H1 (cell line): Measurements from ENCODE around the gene RAB8B. TPM values are rescaled to one million over a fixed set of nuclear protein-coding genes. Genes with fewer than 3 reads are reported as not detected.

Source experiments
- CTCF ChIA-PET: fragments of 300-600 bp; sonication (Branson Sonifier 250); formaldehyde crosslinking; loops from one replicate; lab custom pipeline; 2021; ENCODE audit not compliant: partially characterized antibody; lab: Charles Lee
- POLR2A ChIA-PET: fragments of 300-600 bp; sonication (Branson Sonifier 250); formaldehyde crosslinking; loops from one replicate; lab custom pipeline; 2021; ENCODE audit warnings: inconsistent platforms; ENCODE audit not compliant: partially characterized antibody; lab: Charles Lee
- DNase-seq, 2 experiments: peaks; one replicate each; pipeline versions ENCODE4 v3.0.0 to v3.0.0-alpha.2; 2010 to 2022; ENCODE audit warnings: low spot score in 2 of 2, low read depth in 1 of 2, mixed read lengths in 1 of 2
- FAIRE-seq: peaks from 2 replicates; lab custom pipeline; 2011; peaks lifted over from hg19 to GRCh38; lab: Jason Lieb, UNC
- H2AFZ ChIP-seq: 2 replicates; pipeline ENCODE4 v1.8.1; 2012; ENCODE audit warnings: low read length, inconsistent platforms
- H2AK5ac ChIP-seq: 2 replicates; pipeline ENCODE4 v1.6.1; 2013; ENCODE audit warnings: low read depth, low read length
- H2BK120ac ChIP-seq: replicated peaks from 2 replicates; pipeline ENCODE3; 2013; ENCODE audit warnings: low read depth, low read length, inconsistent platforms
- H2BK12ac ChIP-seq: 2 replicates; pipeline ENCODE4 v1.6.1; 2013; ENCODE audit warnings: low read depth, low read length
- H2BK15ac ChIP-seq: 2 replicates; pipeline ENCODE4 v1.6.1; 2013; ENCODE audit warnings: low read length
- H2BK20ac ChIP-seq: 2 replicates; pipeline ENCODE4 v1.6.1; 2013; ENCODE audit warnings: low read length
- H2BK5ac ChIP-seq: 2 replicates; pipeline ENCODE4 v1.6.1; 2013; ENCODE audit warnings: low read depth, low read length
- H3K14ac ChIP-seq: 2 replicates; pipeline ENCODE4 v1.6.1; 2013; ENCODE audit warnings: inconsistent platforms; ENCODE audit not compliant: insufficient read length
- H3K18ac ChIP-seq: 2 replicates; pipeline ENCODE4 v1.6.1; 2013; ENCODE audit warnings: low read length; ENCODE audit errors: extremely low read depth
- H3K23ac ChIP-seq: 2 replicates; pipeline ENCODE4 v1.6.1; 2013; ENCODE audit warnings: inconsistent platforms; ENCODE audit not compliant: insufficient read length
- H3K23me2 ChIP-seq: 2 replicates; pipeline ENCODE4 v1.6.1; 2013; ENCODE audit warnings: low read depth, low read length
- H3K27ac ChIP-seq: 2 replicates; pipeline ENCODE4 v1.6.1; 2011; ENCODE audit warnings: low read depth, low read length, inconsistent platforms
- H3K27me3 ChIP-seq, 4 experiments: replicated peaks in 1 of 4; 1 replicate in 1 of 4; 2 replicates in 3 of 4; pipeline versions ENCODE4 v1.6.1 to v1.8.1; 2011 to 2013; ENCODE audit warnings: low read length in 3 of 4, mild to moderate bottlenecking in 3 of 4, inconsistent platforms in 2 of 4, mixed read lengths in 2 of 4, moderate library complexity in 1 of 4; ENCODE audit not compliant: control insufficient read depth in 3 of 4, insufficient read depth in 3 of 4; ENCODE audit errors: extremely low read depth in 1 of 4
- H3K36me3 ChIP-seq, 4 experiments: 2 replicates each; pipeline versions ENCODE4 v1.6.1 to v1.8.1; 2011 to 2013; ENCODE audit warnings: mild to moderate bottlenecking in 4 of 4, low read length in 3 of 4, moderate library complexity in 2 of 4, control low read depth in 1 of 4, inconsistent platforms in 1 of 4; ENCODE audit not compliant: insufficient read depth in 4 of 4, control insufficient read depth in 2 of 4
- H3K4ac ChIP-seq: replicated peaks from 2 replicates; pipeline ENCODE3; 2013; ENCODE audit warnings: low read length, low read depth, mixed read lengths, inconsistent platforms; ENCODE audit not compliant: insufficient read length
- H3K4me1 ChIP-seq, 4 experiments: replicated peaks in 1 of 4; 1 replicate in 1 of 4; 2 replicates in 3 of 4; pipeline versions ENCODE4 v1.6.1 to v1.8.1; 2011 to 2013; ENCODE audit warnings: low read length in 3 of 4, inconsistent platforms in 2 of 4, mixed read lengths in 1 of 4; ENCODE audit not compliant: insufficient read depth in 4 of 4, control insufficient read depth in 3 of 4
- H3K4me2 ChIP-seq, 2 experiments: 2 replicates each; pipeline versions ENCODE4 v1.6.1 to v1.8.1; 2011 to 2013; ENCODE audit warnings: low read depth in 2 of 2, low read length in 2 of 2, control low read depth in 1 of 2, inconsistent platforms in 1 of 2, mild to moderate bottlenecking in 1 of 2; ENCODE audit not compliant: insufficient read depth in 1 of 2
- H3K4me3 ChIP-seq, 4 experiments: fragments of 200-600, 300-600 bp in 1 of 4; sonication (generic), shearing (Covaris generic), sonication (Bioruptor Twin) in 1 of 4; 2 replicates each; pipeline versions ENCODE4 v1.5.1 to v1.8.1; 2011 to 2016; ENCODE audit warnings: low read length in 4 of 4, low read depth in 3 of 4, control low read depth in 2 of 4, inconsistent platforms in 2 of 4, mild to moderate bottlenecking in 2 of 4, mixed read lengths in 1 of 4, moderate library complexity in 1 of 4; ENCODE audit not compliant: insufficient read depth in 2 of 4; ENCODE audit errors: extremely low read depth in 1 of 4
- H3K56ac ChIP-seq: replicated peaks from 2 replicates; pipeline ENCODE3; 2013; ENCODE audit warnings: low read depth, mild to moderate bottlenecking, mixed read lengths, low read length, inconsistent platforms; ENCODE audit not compliant: insufficient read length
- H3K79me1 ChIP-seq: 2 replicates; pipeline ENCODE4 v1.6.1; 2013; ENCODE audit warnings: low read depth, low read length, control low read depth
- H3K79me2 ChIP-seq, 2 experiments: 2 replicates each; pipeline versions ENCODE4 v1.6.1 to v1.8.1; 2012 to 2013; ENCODE audit warnings: low read length in 2 of 2, mild to moderate bottlenecking in 2 of 2, inconsistent platforms in 1 of 2; ENCODE audit not compliant: insufficient read depth in 2 of 2, control insufficient read depth in 1 of 2
- H3K9ac ChIP-seq, 4 experiments: replicated peaks in 1 of 4; 1 replicate in 1 of 4; 2 replicates in 3 of 4; pipeline versions ENCODE4 v1.6.1 to v1.8.1; 2011 to 2013; ENCODE audit warnings: low read depth in 3 of 4, low read length in 3 of 4, control low read depth in 2 of 4, mild to moderate bottlenecking in 2 of 4, moderate library complexity in 2 of 4, inconsistent platforms in 1 of 4; ENCODE audit errors: extremely low read depth in 1 of 4
- H3K9me3 ChIP-seq, 2 experiments: 2 replicates each; pipeline versions ENCODE4 v1.6.1 to v1.8.1; 2012 to 2013; ENCODE audit warnings: mild to moderate bottlenecking in 2 of 2, moderate library complexity in 2 of 2, control low read depth in 1 of 2, inconsistent platforms in 1 of 2, low read depth in 1 of 2, low read length in 1 of 2, mixed read lengths in 1 of 2; ENCODE audit not compliant: insufficient read depth in 2 of 2
- H4K20me1 ChIP-seq, 2 experiments: replicated peaks in 1 of 2; 2 replicates each; pipeline versions ENCODE3 to v1.8.1; 2011 to 2013; ENCODE audit warnings: inconsistent platforms in 2 of 2, low read length in 2 of 2, mild to moderate bottlenecking in 1 of 2; ENCODE audit not compliant: insufficient read depth in 2 of 2, control insufficient read depth in 1 of 2
- H4K5ac ChIP-seq: 2 replicates; pipeline ENCODE4 v1.6.1; 2013; ENCODE audit warnings: low read length, low read depth, mixed read lengths, inconsistent platforms; ENCODE audit not compliant: insufficient read length
- H4K8ac ChIP-seq: 2 replicates; pipeline ENCODE4 v1.8.0; 2013; ENCODE audit warnings: mild to moderate bottlenecking, moderate library complexity, low read length, inconsistent platforms; ENCODE audit not compliant: insufficient read depth; ENCODE audit errors: extremely low read depth
- H4K91ac ChIP-seq: replicated peaks from 2 replicates; pipeline ENCODE3; 2013; ENCODE audit warnings: low read length, mixed read lengths, inconsistent platforms; ENCODE audit not compliant: insufficient read length
- CHD1 ChIP-seq: IDR thresholded peaks from 2 replicates; pipeline ENCODE4 v1.6.1; 2012; ENCODE audit warnings: low read depth, low read length, improper control_type of control experiment
- CHD2 ChIP-seq: IDR thresholded peaks from 2 replicates; pipeline ENCODE4 v1.6.1; 2012; ENCODE audit warnings: low read length, improper control_type of control experiment
- FOSL1 ChIP-seq: IDR thresholded peaks from 2 replicates; pipeline ENCODE4 v1.6.1; 2011; ENCODE audit warnings: mild to moderate bottlenecking, low read depth, low read length, moderate library complexity; ENCODE audit not compliant: insufficient read depth
- GABPA ChIP-seq: IDR thresholded peaks from 2 replicates; pipeline ENCODE4 v1.6.1; 2011; ENCODE audit warnings: mild to moderate bottlenecking, low read length, moderate library complexity, borderline replicate concordance; ENCODE audit not compliant: insufficient read depth
- HDAC2 ChIP-seq, 2 experiments: fragments of 300-600 bp in 1 of 2; sonication (generic) in 1 of 2; IDR thresholded peaks; 2 replicates each; pipeline ENCODE4 v1.6.1; 2011 to 2012; ENCODE audit warnings: low read depth in 2 of 2, low read length in 2 of 2, mild to moderate bottlenecking in 2 of 2, moderate library complexity in 2 of 2, borderline replicate concordance in 1 of 2, inconsistent platforms in 1 of 2
- KDM1A ChIP-seq: fragments of 200-600, 300-600 bp; sonication (generic); IDR thresholded peaks from 2 replicates; pipeline ENCODE4 v1.7.1; 2016; ENCODE audit warnings: mild to moderate bottlenecking, low read length, borderline replicate concordance
- NRF1 ChIP-seq: IDR thresholded peaks from 2 replicates; pipeline ENCODE4 v1.6.1; 2011; ENCODE audit warnings: mild to moderate bottlenecking, low read depth, low read length, improper control_type of control experiment
- PHF8 ChIP-seq: fragments of 200-600 bp; sonication (generic); conservative IDR thresholded peaks from 2 replicates; pipeline ENCODE4 v1.7.1; 2012; ENCODE audit warnings: low read depth, mild to moderate bottlenecking, inconsistent platforms, low read length, moderate library complexity
- RNF2 ChIP-seq: fragments of 200-900, 300-1000 bp; sonication (generic); IDR thresholded peaks from 2 replicates; pipeline ENCODE4 v1.7.1; 2016; ENCODE audit warnings: borderline replicate concordance, low read depth, mild to moderate bottlenecking, antibody characterized with exemption, low read length; ENCODE audit not compliant: poor library complexity, severe bottlenecking; ENCODE audit errors: missing control alignments
- WGBS, 2 experiments: shearing (Covaris generic) in 1 of 2; methylation state at CpG; one replicate each; pipeline versions ENCODE4 v1.1.6 to v1.1.7; 2013 to 2015; ENCODE audit warnings: low lambda C conversion rate in 2 of 2, mixed read lengths in 2 of 2, inconsistent platforms in 1 of 2, low coverage in 1 of 2, missing lambda C conversion rate in 1 of 2; ENCODE audit not compliant: insufficient replicate concordance in 2 of 2, insufficient coverage in 1 of 2, insufficient read length in 1 of 2; ENCODE audit errors: extremely low coverage in 1 of 2, missing lambda C conversion rate in 1 of 2; 5-methylcytosine and 5-hydroxymethylcytosine counted together
- polyA plus RNA-seq, 7 experiments: library from polyadenylated mRNA; depleted of rRNA in 3 of 7; stranded (reverse) in 5 of 7; unstranded in 2 of 7; fragments of >200 nt in 5 of 7; fragments of 200-250 nt in 2 of 7; gene quantifications; 1 replicate in 5 of 7; 2 replicates in 1 of 7; 4 replicates in 1 of 7; pipeline versions ENCODE4 v1.2.1 to v1.2.3, GENCODE V29; 2011 to 2013; ENCODE audit warnings: missing spikeins in 2 of 7, mixed read lengths in 2 of 7
- total RNA-seq: library from RNA; stranded (reverse); fragmentation: NEBNext Ultra II Directional; extraction: Animal tissue kit (Norgen Biotek cat#: 25700); gene quantifications from 2 replicates; pipeline ENCODE4 v1.2.1, GENCODE V29; 2021
- TF ChIP-seq, protein P1 (sequence below): IDR thresholded peaks from 2 replicates; pipeline ENCODE4 v1.6.1; 2012; ENCODE audit warnings: inconsistent platforms

RAB8B gene
- total and polyA plus RNA-seq, 2 of the 8 experiments (the other 6 are each of a cell fraction or from before 2014, with no cell fraction given), result 9.5 to 47.8 TPM

DNA sequence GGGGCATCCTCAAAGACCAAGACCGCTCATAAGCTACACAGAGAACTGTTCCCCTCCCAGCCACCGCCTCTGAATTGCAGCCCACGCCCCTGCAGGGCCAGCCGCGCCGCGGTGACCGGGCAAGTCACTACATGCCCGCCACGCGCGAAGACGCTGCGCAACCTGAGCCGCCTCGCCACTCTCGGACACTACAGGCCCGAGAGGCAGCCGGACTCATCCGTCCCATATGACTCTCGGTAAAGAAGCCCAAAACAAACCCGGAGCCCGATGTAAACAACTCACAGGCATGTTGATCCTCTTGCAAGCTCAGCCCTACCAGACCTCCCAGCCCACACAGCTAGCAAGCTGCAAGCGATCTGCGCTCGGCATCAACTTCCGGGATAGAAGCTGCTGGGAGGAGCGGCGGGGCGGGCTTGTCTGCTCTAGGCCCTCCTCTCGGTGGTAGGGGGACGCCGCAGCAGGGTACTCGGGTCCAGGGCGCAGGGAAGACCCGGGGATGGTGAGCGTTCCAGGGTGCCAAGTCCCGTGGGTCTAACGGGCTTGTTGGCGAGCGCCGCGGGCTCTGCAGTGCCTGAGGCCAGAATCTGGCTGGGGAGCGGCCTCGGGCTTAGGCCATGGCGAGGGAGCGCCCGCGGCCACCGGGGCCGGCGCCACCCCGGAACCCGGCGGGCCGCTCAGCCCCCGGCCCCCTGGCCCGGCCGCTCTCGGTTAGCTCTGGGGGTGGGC lies 32.1 kb upstream of the RAB8B start, which contains the start of gene RPS27L:
RPS27L (minus strand) TSS at position 360 of the 726 bp plus-strand sequence; CDS start at position 288, 72 bp downstream.
- H3K4ac ChIP-seq, result peak within 1 kb of the TSS; percentile 8
- ChIA-PET CTCF (interaction anchor here (0.8 kb wide), 1 partner anchor 18 kb away, joined by 3 read pairs; no protein-coding TSS in a partner anchor), POLR2A (interaction anchor here (0.5 to 2.0 kb wide), 13 partner anchors 9 to 255 kb away, joined by 3 to 8 read pairs (median 4); partner anchors contain the start of gene APH1B)
- no peak within 1 kb of the TSS for H2AK5ac ChIP-seq
- peak within 1 kb of the TSS; percentile 94 for H2BK5ac ChIP-seq
- H3K9ac ChIP-seq, result peak within 1 kb of the TSS; percentile 72 to 87 (median 86)
- H3K27me3 ChIP-seq, result no peaks in the 10 kb centered on the region
- H4K20me1 ChIP-seq, result no peaks in the 10 kb centered on the region
- DNase-seq, result peak; percentile 87 to 91
- H2AFZ ChIP-seq, result peak within 1 kb of the TSS; percentile 45; the same call in 1 of the 2 replicates
- H3K36me3 ChIP-seq, result peaks cover 0 to 30% (median 5%) of the 10 kb centered on the region in 4 experiments; a peak in 5 of 8 replicates
- peaks cover 0 to 3% (median 0%) of the 10 kb centered on the region in 4 experiments; a peak in 1 of 7 replicates for H3K4me1 ChIP-seq
- H2BK120ac ChIP-seq, result peak within 1 kb of the TSS; percentile 2
- no peak within 1 kb of the TSS for H3K14ac ChIP-seq
- H3K4me3 ChIP-seq, result peak within 1 kb of the TSS; percentile 90 to 97 (median 93)
- peak within 1 kb of the TSS; percentile 12; the same call in 1 of the 2 replicates for H2BK12ac ChIP-seq
- H4K5ac ChIP-seq, result peak within 1 kb of the TSS; percentile 87
- peak within 1 kb of the TSS; percentile 83 for H3K27ac ChIP-seq
- H4K8ac ChIP-seq, result peak within 1 kb of the TSS; percentile 91
- peaks cover 0 to 18% of the 10 kb centered on the region in 2 experiments; a peak in 2 of 4 replicates for H3K79me2 ChIP-seq
- 2% methylated on average over 58 of the region's 60 CpGs; no CpG with 5 or more reads in 1 of the 2 experiments for WGBS, 2 experiments
- H2BK15ac ChIP-seq, result 0 out of 2 replicates have a peak within 1 kb of the TSS, but pooled peaks have one; percentile 76
- peak within 1 kb of the TSS; percentile 92 for H3K56ac ChIP-seq
- no peaks in the 10 kb centered on the region for H3K79me1 ChIP-seq
- no peak within 1 kb of the TSS for H2BK20ac ChIP-seq
- peak within 1 kb of the TSS; percentile 76 to 92 for H3K4me2 ChIP-seq
- H3K23ac ChIP-seq, result no peak within 1 kb of the TSS
- H3K18ac ChIP-seq, result peak within 1 kb of the TSS; percentile 88
- no peaks in the 10 kb centered on the region for H3K9me3 ChIP-seq
- peaks cover 2% of the 10 kb centered on the region; the same call in 1 of the 2 replicates for H3K23me2 ChIP-seq
- H4K91ac ChIP-seq, result peak within 1 kb of the TSS; percentile 81
- FAIRE-seq, result peak; percentile 48
- TF ChIP-seq KDM1A, result no peak
- TF ChIP-seq, protein P1, sequence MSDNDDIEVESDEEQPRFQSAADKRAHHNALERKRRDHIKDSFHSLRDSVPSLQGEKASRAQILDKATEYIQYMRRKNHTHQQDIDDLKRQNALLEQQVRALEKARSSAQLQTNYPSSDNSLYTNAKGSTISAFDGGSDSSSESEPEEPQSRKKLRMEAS, result peak; percentile 37; the same call in 1 of the 2 replicates
- TF ChIP-seq CHD1, result no peak
- no peak for TF ChIP-seq RNF2
- no peak for TF ChIP-seq GABPA
- TF ChIP-seq FOSL1, result no peak
- no peak for TF ChIP-seq CHD2
- TF ChIP-seq HDAC2 (IDR thresholded peaks at IDR 0.05; ENCODE audit: borderline replicate concordance in 1 of 2, low read depth in 2 of 2, low read length in 2 of 2), result peak in 1 of 2 experiments; percentile 83; a peak in 1 of 4 replicates
- TF ChIP-seq NRF1, result no peak
- peak; percentile 76 for TF ChIP-seq PHF8
